Esophagus squamous epithelium (tissue), 5 donors: ENCODE data around the gene FAHD2B. TPM values are rescaled to one million over a fixed set of nuclear protein-coding genes. Genes with fewer than 3 reads are reported as not detected.
"Not testable (repeated sequence)": the region's sequence is repeated elsewhere in the genome, so short reads cannot be mapped to it uniquely, and the experiment has no call there.

Experiments
- DNase-seq: peaks from one replicate; lab custom pipeline; 2025; lab: John Stamatoyannopoulos, UW
- H3K27ac ChIP-seq, 4 donors: fragments of 200-600 bp; sonication (generic); one replicate each; pipeline ENCODE4 v1.5.1; 2016 to 2019; ENCODE audit warnings: mild to moderate bottlenecking in 1 of 4
- H3K27me3 ChIP-seq, 4 donors: fragments of 200-600 bp; sonication (generic); 1 replicate in 3 of 4; 2 replicates in 1 of 4; pipeline versions ENCODE4 v1.5.1 to v1.6.0; 2017 to 2021; ENCODE audit warnings: antibody characterized with exemption in 1 of 4
- H3K36me3 ChIP-seq, 3 donors: fragments of 200-600 bp; sonication (generic); one replicate each; pipeline ENCODE4 v1.5.1; 2016 to 2019
- H3K4me1 ChIP-seq, 3 donors: fragments of 200-600 bp; sonication (generic); one replicate each; pipeline ENCODE4 v1.5.1; 2017 to 2019
- H3K4me3 ChIP-seq, 4 donors: fragments of 200-600 bp; sonication (generic); 1 replicate in 3 of 4; 2 replicates in 1 of 4; pipeline ENCODE4 v1.5.1; 2016 to 2019; ENCODE audit warnings: mild to moderate bottlenecking in 2 of 4, moderate library complexity in 1 of 4
- H3K9me3 ChIP-seq, 3 donors: fragments of 200-600 bp; sonication (generic); one replicate each; pipeline ENCODE4 v1.5.1; 2016 to 2019
- POLR2A ChIP-seq, 4 donors: fragments of 450-650 bp; IDR thresholded peaks; one replicate each; pipeline ENCODE4 v1.6.1; 2017; ENCODE audit warnings: antibody characterized with exemption in 4 of 4, mild to moderate bottlenecking in 4 of 4, moderate library complexity in 3 of 4
- WGBS, 2 donors: methylation state at CpG; one replicate each; pipeline ENCODE4 v1.1.5; 2018; 5-methylcytosine and 5-hydroxymethylcytosine counted together
- intact Hi-C: fragments of 100-400 bp; cut with DNase I; formaldehyde crosslinking; loops from one replicate; pipeline ENCODE4 v1.15.0; 2022
- total RNA-seq, 4 donors: library from RNA; depleted of rRNA; stranded (reverse); fragments of >200 nt; gene quantifications; one replicate each; pipeline ENCODE4 v1.1.0, GENCODE V29; 2016
- TF ChIP-seq, protein P1 (sequence below), 6 experiments: fragments of 450-650 bp in 4 of 6; fragments of 200-600 bp in 2 of 6; sonication (generic) in 2 of 6; IDR thresholded peaks; one replicate each; pipeline ENCODE4 v1.5.1; 2016 to 2019; ENCODE audit warnings: antibody characterized with exemption in 6 of 6, mild to moderate bottlenecking in 4 of 6, moderate library complexity in 4 of 6
- donor health status: DM: yes; HTN: yes; CAD: no.

Gene FAHD2B
- total RNA-seq, 4 donors from 2014 or later: 1.4 to 11.1 (median 5.3) TPM

DNA sequence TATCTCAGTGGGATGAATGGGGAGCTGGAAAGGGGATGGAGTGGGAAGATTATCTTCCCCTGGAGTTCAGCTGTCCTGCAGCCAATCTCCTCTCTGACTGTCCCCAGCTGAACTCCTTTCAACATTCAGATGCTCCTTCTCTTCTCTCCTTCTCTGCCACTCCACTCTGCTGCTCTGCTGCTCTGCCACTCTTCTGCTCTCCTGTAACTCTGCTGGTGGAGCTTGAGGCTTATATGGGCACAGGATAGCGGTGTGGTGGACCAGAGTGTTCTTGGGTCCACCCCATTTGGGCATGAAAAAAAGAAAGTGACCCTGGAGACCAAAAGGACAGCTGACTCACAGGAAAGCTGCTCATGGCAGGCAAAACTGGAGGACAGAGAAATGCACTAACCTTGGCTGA is 26.6 kb downstream of the FAHD2B start:
- H3K27ac ChIP-seq: no peak overlapping the region
- no peaks in the 10 kb centered on the region for H3K4me1 ChIP-seq
- WGBS, 2 donors: 63 to 70% methylated on average over 1 of the region's 1 CpG
- H3K9me3 ChIP-seq: no peaks in the 10 kb centered on the region
- DNase-seq: no peak
- peaks cover 0 to 26% (median 0%) of the 10 kb centered on the region in 4 donors for H3K27me3 ChIP-seq
- H3K36me3 ChIP-seq: no peaks in the 10 kb centered on the region
- intact Hi-C loops: no loop called here
- H3K4me3 ChIP-seq: no peak overlapping the region
- TF ChIP-seq, protein P1, sequence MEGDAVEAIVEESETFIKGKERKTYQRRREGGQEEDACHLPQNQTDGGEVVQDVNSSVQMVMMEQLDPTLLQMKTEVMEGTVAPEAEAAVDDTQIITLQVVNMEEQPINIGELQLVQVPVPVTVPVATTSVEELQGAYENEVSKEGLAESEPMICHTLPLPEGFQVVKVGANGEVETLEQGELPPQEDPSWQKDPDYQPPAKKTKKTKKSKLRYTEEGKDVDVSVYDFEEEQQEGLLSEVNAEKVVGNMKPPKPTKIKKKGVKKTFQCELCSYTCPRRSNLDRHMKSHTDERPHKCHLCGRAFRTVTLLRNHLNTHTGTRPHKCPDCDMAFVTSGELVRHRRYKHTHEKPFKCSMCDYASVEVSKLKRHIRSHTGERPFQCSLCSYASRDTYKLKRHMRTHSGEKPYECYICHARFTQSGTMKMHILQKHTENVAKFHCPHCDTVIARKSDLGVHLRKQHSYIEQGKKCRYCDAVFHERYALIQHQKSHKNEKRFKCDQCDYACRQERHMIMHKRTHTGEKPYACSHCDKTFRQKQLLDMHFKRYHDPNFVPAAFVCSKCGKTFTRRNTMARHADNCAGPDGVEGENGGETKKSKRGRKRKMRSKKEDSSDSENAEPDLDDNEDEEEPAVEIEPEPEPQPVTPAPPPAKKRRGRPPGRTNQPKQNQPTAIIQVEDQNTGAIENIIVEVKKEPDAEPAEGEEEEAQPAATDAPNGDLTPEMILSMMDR (IDR thresholded peaks at IDR 0.05): no peak
- TF ChIP-seq POLR2A (IDR thresholded peaks at IDR 0.05): no peak

DNA sequence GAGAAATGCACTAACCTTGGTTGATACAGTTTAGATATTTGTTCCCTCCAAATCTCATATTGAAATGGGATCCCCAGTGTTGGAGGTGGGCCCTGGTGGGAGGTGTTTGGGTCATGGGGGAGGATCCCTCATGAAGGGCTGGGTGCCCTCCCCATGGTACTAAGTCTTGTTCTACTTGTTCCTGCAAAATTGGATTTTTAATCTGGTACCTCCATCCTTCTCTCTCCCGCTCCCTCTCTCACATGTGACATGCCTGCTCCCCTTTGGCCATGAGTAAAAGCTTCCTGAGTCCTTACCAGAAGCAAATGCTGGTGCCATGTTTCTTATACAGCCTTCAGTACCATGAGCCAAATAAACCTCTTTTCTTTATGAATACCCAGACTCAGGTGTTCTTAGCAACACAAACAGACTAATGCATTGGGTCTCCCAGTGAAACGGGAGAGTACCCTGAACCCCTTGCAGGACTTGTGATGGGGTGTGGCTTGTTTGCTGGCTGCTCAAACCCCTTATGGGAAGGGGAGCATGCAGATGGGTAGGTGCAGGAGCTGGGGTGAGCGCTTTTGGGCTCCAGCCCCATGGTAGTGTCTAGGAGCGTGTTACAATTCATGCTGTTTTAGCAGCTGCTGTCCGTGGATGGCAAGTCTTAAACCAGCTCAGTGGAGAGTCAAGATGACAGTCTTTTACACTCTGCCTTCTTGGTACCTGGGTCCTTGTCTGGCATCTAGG is 27.2 kb downstream of the FAHD2B start:
- DNase-seq: no peak
- 77 to 81% methylated on average over 5 of the region's 5 CpGs for WGBS, 2 donors
- intact Hi-C loops: no loop called here
- H3K27me3 ChIP-seq: peaks cover 0 to 26% (median 0%) of the 10 kb centered on the region in 4 donors
- H3K4me1 ChIP-seq: no peaks in the 10 kb centered on the region
- no peak for TF ChIP-seq POLR2A (IDR thresholded peaks at IDR 0.05)
- TF ChIP-seq, protein P1 (IDR thresholded peaks at IDR 0.05): no peak
- H3K9me3 ChIP-seq: no peaks in the 10 kb centered on the region
- no peak overlapping the region for H3K27ac ChIP-seq
- H3K4me3 ChIP-seq: no peak overlapping the region
- H3K36me3 ChIP-seq: no peaks in the 10 kb centered on the region

DNA sequence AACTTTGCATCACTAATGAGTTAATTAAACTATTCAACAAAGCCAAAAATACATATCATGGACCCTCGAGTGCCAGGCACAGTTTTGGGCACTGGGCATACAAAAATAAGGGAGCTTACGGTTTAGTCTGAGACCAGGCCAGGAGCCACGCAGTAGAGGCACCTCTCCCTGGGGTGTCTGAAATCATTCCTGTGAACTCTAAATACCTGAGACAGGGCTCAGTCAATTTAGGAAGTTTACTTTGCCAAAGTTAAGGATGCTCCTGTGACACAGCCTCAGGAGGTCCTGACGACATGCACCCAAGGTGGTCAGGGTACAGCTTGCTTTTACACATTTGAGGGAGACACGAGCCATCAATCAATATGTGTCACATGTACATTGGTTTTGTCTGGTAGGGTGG is 28.7 kb downstream of the FAHD2B start:
- H3K4me3 ChIP-seq, H3K4me1 ChIP-seq, H3K27ac ChIP-seq, DNase-seq, H3K36me3 ChIP-seq, intact Hi-C loops, H3K9me3 ChIP-seq: not testable (repeated sequence)
- WGBS, 2 donors: 53 to 67% methylated on average over 3 of the region's 5 CpGs
- H3K27me3 ChIP-seq: peaks cover 0 to 26% (median 0%) of the 10 kb centered on the region in 4 donors

DNA sequence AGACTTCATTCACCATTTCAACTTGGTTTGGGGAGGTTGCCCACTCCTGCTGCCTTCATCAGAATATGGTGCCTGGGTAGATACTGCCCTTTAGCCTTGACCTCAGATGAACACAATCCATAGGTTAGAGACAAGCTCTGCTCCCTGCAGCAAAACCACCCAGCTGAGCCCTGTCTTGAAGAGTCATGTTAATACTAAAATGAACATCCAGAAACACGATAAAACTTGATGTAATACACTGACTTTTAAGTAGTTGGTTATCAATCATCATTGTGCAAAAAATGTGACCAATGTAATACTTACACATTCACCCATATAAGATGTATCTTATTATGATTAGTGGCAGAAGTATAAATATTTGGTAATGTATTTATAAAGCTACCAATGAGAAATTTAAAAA is 32.7 kb downstream of the FAHD2B start:
- H3K4me1 ChIP-seq, H3K4me3 ChIP-seq, intact Hi-C loops, DNase-seq, H3K36me3 ChIP-seq, H3K27ac ChIP-seq, H3K9me3 ChIP-seq: not testable (repeated sequence)
- peaks cover 0 to 14% (median 0%) of the 10 kb centered on the region in 4 donors for H3K27me3 ChIP-seq
- whole genome bisulfite sequencing, 2 donors: 40 to 81% methylated on average over 1 of the region's 1 CpG

DNA sequence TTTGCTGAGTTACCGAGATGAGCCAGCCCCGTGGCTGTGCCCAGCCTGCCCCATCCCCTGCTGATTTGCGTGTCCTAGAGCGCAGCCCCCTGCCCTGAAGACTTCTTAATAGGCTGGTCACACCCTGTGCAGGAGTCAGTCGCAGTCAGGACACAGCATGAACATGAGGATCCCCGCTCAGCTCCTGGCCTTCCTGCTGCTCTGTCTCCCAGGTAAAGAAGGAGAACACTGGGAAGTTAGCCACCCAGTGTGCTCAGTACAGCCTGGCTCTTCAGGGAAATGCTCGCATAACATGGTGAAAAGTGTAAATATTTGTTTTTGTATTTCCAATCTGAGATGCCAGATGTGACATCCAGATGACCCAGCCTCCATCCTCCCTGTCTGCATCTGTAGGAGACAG is 34.9 kb downstream of the FAHD2B start:
- H3K9me3 ChIP-seq, H3K4me3 ChIP-seq, H3K27me3 ChIP-seq, intact Hi-C loops, DNase-seq, H3K4me1 ChIP-seq, H3K36me3 ChIP-seq, H3K27ac ChIP-seq: not testable (repeated sequence)
- WGBS, 2 donors: 40 to 43% methylated on average over 1 of the region's 7 CpGs

DNA sequence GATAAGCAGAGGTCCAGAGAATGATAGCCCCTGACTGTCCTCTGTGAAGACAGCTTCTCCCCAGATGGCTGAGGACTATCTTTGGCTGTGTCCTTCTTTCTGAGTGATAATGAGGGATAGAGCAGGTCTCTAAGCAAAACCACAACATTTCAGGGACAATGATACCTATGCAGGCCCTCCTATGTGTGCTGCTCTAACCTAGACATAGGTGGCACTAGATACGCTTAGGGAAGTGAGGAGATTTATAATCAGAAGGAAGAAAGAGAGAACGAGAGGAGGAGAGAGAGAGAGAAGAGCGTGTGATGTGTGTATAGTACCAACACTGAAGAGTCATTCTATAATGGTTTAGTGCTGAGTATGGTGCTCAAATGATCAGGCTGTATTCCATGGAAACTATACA is 38.5 kb downstream of the FAHD2B start:
- H3K27me3 ChIP-seq, DNase-seq, H3K27ac ChIP-seq, H3K4me1 ChIP-seq, intact Hi-C loops, H3K9me3 ChIP-seq, H3K36me3 ChIP-seq, H3K4me3 ChIP-seq: not testable (repeated sequence)
- WGBS, 2 donors: 69 to 84% methylated on average over 3 of the region's 3 CpGs

DNA sequence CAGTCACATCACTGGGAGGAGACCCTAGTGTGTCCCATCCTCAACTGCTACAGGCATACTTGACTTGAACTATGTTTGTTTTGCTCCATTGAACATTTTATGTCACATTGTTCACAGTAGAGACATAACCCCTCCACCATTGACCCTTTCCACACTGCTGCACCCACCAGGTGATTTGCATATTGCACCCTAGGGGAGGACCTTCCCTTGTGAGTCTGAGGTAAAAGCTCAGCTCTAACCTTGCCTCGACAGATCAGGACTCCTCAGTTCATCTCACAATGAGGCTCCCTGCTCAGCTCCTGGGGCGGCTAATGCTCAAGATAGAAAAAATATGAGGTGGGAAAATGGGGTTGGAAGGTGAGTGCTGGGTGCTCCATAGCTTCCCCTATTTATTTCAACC is 44.6 kb downstream of the FAHD2B start:
- H3K9me3 ChIP-seq, H3K4me1 ChIP-seq, H3K27ac ChIP-seq, intact Hi-C loops, H3K27me3 ChIP-seq, H3K36me3 ChIP-seq, DNase-seq, H3K4me3 ChIP-seq: not testable (repeated sequence)
- WGBS, 2 donors: no CpG with 5 or more reads among the region's 2 CpGs

DNA sequence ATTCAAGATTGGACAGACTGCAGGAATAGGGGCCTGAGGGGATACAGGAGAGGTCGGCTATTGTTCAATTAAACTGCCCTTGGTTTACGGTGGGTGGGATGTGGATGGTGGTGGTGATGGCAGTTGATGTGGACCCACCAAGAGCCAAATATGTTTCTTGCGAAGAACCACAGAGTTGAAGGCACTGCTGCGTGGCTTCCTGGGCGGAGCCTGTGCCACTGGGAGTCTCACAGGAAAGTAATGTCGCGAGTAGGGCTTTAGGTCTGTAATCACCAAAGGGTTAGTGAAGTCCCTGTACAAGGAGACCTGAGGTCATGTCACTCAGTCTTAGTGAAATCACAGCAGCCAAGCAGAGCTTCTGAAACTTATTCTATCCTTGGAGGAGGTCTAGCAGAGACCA is 46.2 kb downstream of the FAHD2B start:
- WGBS, 2 donors: 60 to 83% methylated on average over 2 to 7 of the region's 7 CpGs
- H3K36me3 ChIP-seq, H3K4me1 ChIP-seq, H3K9me3 ChIP-seq, H3K27me3 ChIP-seq, intact Hi-C loops, H3K4me3 ChIP-seq, DNase-seq, H3K27ac ChIP-seq: not testable (repeated sequence)

DNA sequence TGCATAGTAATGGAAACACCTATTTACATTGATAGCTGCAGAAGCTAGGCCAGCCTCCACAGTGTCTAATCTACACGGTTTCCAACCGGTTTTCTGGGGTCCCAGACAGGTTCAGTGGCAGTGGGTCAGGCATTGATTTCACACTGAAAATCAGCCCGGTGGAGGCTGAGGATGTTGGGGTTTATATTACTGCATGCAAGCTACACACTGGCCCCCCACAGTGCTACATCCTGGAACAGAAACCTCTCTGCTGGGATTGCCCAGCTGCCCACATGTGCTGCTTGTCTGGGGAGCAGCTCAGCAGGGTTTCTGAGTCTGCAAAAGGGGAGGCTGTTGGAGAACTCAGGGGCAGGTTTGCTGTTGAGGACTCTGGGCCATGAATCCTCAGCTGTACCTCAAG is 48.0 kb downstream of the FAHD2B start:
- 90% methylated on average over 2 of the region's 3 CpGs; no CpG with 5 or more reads in 1 of the 2 donors for WGBS, 2 donors
- intact Hi-C loops, H3K4me1 ChIP-seq, H3K27ac ChIP-seq, H3K4me3 ChIP-seq, DNase-seq, H3K9me3 ChIP-seq, H3K36me3 ChIP-seq: not testable (repeated sequence)
- H3K27me3 ChIP-seq: peaks cover 0 to 14% (median 0%) of the 10 kb centered on the region in 4 donors

DNA sequence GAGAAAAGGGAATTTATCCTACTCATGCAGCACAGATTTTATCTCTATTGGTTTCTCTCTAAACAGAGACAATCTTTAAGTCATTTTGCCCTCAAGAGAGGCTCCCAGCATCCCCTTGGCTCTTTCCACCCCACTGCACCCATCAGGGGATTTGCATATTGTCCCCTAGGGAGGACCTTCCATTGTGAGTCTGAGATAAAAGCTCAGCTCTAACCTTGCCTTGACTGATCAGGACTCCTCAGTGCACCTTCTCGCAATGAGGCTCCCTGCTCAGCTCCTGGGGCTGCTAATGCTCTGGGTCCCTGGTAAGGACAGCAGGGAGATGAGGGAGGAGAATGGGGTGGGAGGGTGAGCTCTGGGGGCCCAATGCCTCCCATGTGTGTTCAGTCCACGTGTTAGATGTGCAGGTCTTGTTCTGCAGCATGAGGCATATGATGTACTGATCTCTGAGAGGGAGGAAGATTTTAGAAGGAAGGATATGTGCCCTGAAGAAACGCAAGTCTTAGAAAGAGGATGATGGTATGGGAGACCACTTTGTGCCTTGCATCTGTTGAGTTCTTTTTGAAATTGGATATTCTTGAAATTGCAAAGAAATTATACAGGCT is 48.7 kb downstream of the FAHD2B start:
- WGBS, 2 donors: 42 to 51% methylated on average over 2 of the region's 3 CpGs
- H3K4me1 ChIP-seq, intact Hi-C loops: not testable (repeated sequence)

More for the DNA sequence above, 48.7 kb downstream of the FAHD2B start:
- not testable (repeated sequence) for H3K9me3 ChIP-seq, H3K27ac ChIP-seq, DNase-seq, H3K36me3 ChIP-seq, H3K4me3 ChIP-seq
- peaks cover 0 to 14% (median 0%) of the 10 kb centered on the region in 4 donors for H3K27me3 ChIP-seq
